BLaER1 treated with 17β-estradiol and CSF1 and Interleukin-3, amounts not matched to agents 10 nM and 100 nM (cell line): ENCODE measurements around the gene VEGFC.

Experiments used
- H3K27ac ChIP-seq, 11 experiments: shearing (Covaris generic); formaldehyde crosslinking; 2 replicates each; pipeline ENCODE4 v1.8.1; 2022
- H3K27me3 ChIP-seq, 11 experiments: shearing (Covaris generic); formaldehyde crosslinking; 2 replicates each; pipeline ENCODE4 v1.8.1; 2022
- H3K36me3 ChIP-seq, 11 experiments: shearing (Covaris generic); formaldehyde crosslinking; 2 replicates each; pipeline ENCODE4 v1.8.1; 2022
- H3K4me1 ChIP-seq, 10 experiments: shearing (Covaris generic); formaldehyde crosslinking; 2 replicates each; pipeline ENCODE4 v1.8.1; 2022
- H3K4me2 ChIP-seq, 11 experiments: shearing (Covaris generic); formaldehyde crosslinking; 2 replicates each; pipeline ENCODE4 v1.8.1; 2022
- H3K4me3 ChIP-seq, 10 experiments: shearing (Covaris generic); formaldehyde crosslinking; 2 replicates each; pipeline ENCODE4 v1.8.1; 2022
- H3K9ac ChIP-seq, 11 experiments: shearing (Covaris generic); formaldehyde crosslinking; 2 replicates each; pipeline ENCODE4 v1.8.1; 2022
- H3K9me3 ChIP-seq, 11 experiments: shearing (Covaris generic); formaldehyde crosslinking; replicated peaks in 1 of 11; 2 replicates each; pipeline ENCODE4 v1.8.1; 2022
- H4K20me1 ChIP-seq, 11 experiments: shearing (Covaris generic); formaldehyde crosslinking; 2 replicates each; pipeline ENCODE4 v1.8.1; 2022
- Cebpa-rat ChIP-seq, 11 experiments: shearing (Covaris generic); IDR thresholded peaks; 2 replicates each; pipeline ENCODE4 v1.8.1; 2022

VEGFC gene, protein sequence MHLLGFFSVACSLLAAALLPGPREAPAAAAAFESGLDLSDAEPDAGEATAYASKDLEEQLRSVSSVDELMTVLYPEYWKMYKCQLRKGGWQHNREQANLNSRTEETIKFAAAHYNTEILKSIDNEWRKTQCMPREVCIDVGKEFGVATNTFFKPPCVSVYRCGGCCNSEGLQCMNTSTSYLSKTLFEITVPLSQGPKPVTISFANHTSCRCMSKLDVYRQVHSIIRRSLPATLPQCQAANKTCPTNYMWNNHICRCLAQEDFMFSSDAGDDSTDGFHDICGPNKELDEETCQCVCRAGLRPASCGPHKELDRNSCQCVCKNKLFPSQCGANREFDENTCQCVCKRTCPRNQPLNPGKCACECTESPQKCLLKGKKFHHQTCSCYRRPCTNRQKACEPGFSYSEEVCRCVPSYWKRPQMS

GRCh38 chr4:176792326-176793059 is at the start of gene VEGFC:
Gene VEGFC, minus strand, starts transcription at chr4:176792922. Its CDS starts 611 bp downstream, at chr4:176792311.
- no peak for TF ChIP-seq Cebpa-rat (IDR thresholded peaks at IDR 0.05)
- Histone ChIP-seq H3K4me1 (peaks cover 0 to 4% (median 0%) of the 10 kb centered on the region in 10 experiments; a peak in 1 of 20 replicates), H3K9me3 (no peaks in the 10 kb centered on the region), H3K36me3 (no peaks in the 10 kb centered on the region), H3K4me3 (peak within 1 kb of the TSS; percentile 58 to 73 (median 64)), H3K4me2 (peak within 1 kb of the TSS; percentile 77 to 97 (median 88)), H3K9ac (peak within 1 kb of the TSS in 10 of 11 experiments; percentile 41 to 74 (median 58); a peak in 13 of 22 replicates), H3K27ac (no peak within 1 kb of the TSS), H4K20me1 (no peaks in the 10 kb centered on the region; a peak in 1 of 22 replicates), H3K27me3 (peaks cover 12 to 35% (median 27%) of the 10 kb centered on the region in 11 experiments)

- Histone ChIP-seq H3K4me2 (peak overlapping the region in 7 of 11 experiments; percentile 10 to 77 (median 70); a peak in 9 of 22 replicates), H3K27me3 (peaks cover 0 to 16% (median 0%) of the 10 kb centered on the region in 11 experiments; a peak in 2 of 22 replicates), H3K27ac (0 out of 22 replicates have a peak overlapping the region, but pooled peaks of 1 of the 11 experiments have one; percentile 12), H3K9me3 (peaks cover 13 to 34% (median 24%) of the 10 kb centered on the region in 11 experiments; a peak in 20 of 22 replicates), H3K4me1 (peaks cover 13 to 39% (median 25%) of the 10 kb centered on the region in 10 experiments), H4K20me1 (no peaks in the 10 kb centered on the region), H3K4me3 (no peak overlapping the region), H3K9ac (no peak overlapping the region), H3K36me3 (no peaks in the 10 kb centered on the region)
- TF ChIP-seq Cebpa-rat (IDR thresholded peaks at IDR 0.05) = no peak
Observed at GRCh38 chr4:176841711-176842112, 49.0 kb upstream of the VEGFC start.

DNA sequence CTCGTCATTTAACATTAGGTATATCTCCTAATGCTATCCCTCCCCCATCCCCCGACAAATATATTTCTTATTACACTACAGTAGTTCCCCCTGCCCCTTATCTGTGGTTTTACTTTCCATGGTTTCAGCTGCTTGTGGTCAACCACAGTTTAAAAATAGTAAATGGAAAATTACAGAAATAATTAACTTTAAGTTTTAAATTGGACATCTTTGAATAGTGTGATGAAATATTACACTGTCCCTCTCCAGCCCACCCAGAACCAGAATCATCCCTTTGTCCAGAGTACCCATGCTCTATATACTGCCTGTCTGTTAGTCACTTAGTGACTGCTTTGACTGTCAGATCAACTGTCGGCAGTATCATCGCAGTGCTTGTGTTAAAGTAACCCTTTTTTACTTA is 47.4 kb upstream of the VEGFC start:
- Histone ChIP-seq H3K27me3 (peaks cover 0 to 16% (median 0%) of the 10 kb centered on the region in 11 experiments; a peak in 2 of 22 replicates), H3K9ac (no peak overlapping the region), H4K20me1 (no peaks in the 10 kb centered on the region), H3K9me3 (peaks cover 1 to 22% (median 9%) of the 10 kb centered on the region in 11 experiments; a peak in 19 of 22 replicates), H3K4me2 (peak overlapping the region; percentile 32 to 78 (median 70); a peak in 21 of 22 replicates), H3K27ac (peak overlapping the region in 6 of 11 experiments; percentile 18 to 55 (median 42); a peak in 9 of 22 replicates), H3K36me3 (no peaks in the 10 kb centered on the region), H3K4me1 (peaks cover 13 to 39% (median 25%) of the 10 kb centered on the region in 10 experiments), H3K4me3 (0 out of 20 replicates have a peak overlapping the region, but pooled peaks of 1 of the 10 experiments have one; percentile 12)
- TF ChIP-seq Cebpa-rat (IDR thresholded peaks at IDR 0.05) = 0 out of 22 replicates have a peak, but pooled peaks of 1 of the 11 experiments have one; percentile 8

DNA sequence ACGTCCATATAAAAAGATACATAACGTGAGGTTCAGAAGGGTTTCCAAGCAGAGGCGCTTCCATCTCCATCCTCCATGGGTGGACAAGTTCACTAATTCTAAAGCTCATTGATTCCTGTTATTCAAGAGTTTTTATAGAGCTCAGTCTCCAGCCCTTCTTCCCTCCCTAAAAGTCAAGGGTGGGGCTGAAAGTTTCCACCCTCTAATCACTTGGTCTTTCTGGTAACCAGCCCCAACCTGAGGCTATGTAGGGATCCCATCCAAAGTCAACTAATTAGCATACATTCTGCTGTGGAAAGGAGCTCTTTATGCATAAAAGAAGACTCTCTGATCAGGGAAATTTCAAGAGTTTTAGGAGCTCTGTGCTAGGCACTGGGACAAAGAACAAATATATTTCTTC is 46.9 kb upstream of the VEGFC start:
- Histone ChIP-seq H3K27me3 (peaks cover 0 to 16% (median 0%) of the 10 kb centered on the region in 11 experiments; a peak in 2 of 22 replicates), H3K4me3 (0 out of 20 replicates have a peak overlapping the region, but pooled peaks of 1 of the 10 experiments have one; percentile 12), H3K9ac (no peak overlapping the region), H3K27ac (peak overlapping the region in 1 of 11 experiments; percentile 56; a peak in 1 of 22 replicates), H3K4me1 (peaks cover 13 to 39% (median 25%) of the 10 kb centered on the region in 10 experiments), H3K9me3 (peaks cover 0 to 17% (median 6%) of the 10 kb centered on the region in 11 experiments; a peak in 13 of 22 replicates), H3K36me3 (no peaks in the 10 kb centered on the region), H4K20me1 (no peaks in the 10 kb centered on the region), H3K4me2 (peak overlapping the region; percentile 32 to 78 (median 70); a peak in 20 of 22 replicates)
- no peak for TF ChIP-seq Cebpa-rat (IDR thresholded peaks at IDR 0.05)

DNA sequence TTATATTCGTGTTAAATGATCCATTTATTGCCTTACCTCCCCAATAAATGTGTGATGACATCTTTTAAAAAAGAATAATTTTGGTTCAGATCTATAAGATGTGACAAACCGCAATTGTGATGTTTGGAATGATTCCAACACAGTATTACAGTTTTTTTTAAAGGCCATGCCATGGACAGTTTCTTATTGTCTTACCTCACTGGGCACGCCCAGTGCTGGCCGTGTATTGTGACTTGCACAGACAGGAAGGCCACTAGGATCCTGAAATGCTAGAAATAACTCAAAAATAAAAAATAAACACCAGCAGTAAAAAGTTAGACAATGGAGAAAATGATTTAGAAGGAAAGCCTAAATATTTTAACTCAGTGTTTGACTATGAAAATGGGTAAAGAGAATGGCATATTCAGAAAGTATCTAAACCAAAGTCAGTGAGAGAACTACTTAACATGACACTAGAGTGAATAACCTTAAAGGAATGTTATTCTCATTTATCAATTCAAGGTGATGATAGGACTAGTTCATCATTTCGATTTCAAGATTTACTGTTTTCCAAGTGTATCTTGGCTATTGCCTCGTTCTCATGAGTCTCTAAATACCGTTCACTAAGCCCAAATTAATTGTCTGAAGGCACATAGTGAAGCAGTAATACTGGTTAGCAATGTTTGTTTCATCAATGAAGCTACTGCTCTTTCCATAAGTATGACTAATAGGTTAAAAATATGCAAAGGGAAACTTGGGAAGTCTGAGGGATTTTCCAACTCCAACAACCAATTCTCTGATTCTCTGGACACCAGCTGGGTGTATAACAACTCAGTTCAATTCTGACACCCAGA is 46.1 kb upstream of the VEGFC start:
- Histone ChIP-seq H3K36me3 (no peaks in the 10 kb centered on the region), H3K9me3 (peaks cover 0 to 15% (median 0%) of the 10 kb centered on the region in 11 experiments; a peak in 7 of 22 replicates), H3K4me2 (peak overlapping the region; percentile 32 to 78 (median 70); a peak in 18 of 22 replicates), H4K20me1 (no peaks in the 10 kb centered on the region), H3K9ac (no peak overlapping the region), H3K4me1 (peaks cover 13 to 39% (median 25%) of the 10 kb centered on the region in 10 experiments), H3K4me3 (no peak overlapping the region), H3K27ac (no peak overlapping the region), H3K27me3 (peaks cover 0 to 16% (median 0%) of the 10 kb centered on the region in 11 experiments; a peak in 2 of 22 replicates)
- no peak for TF ChIP-seq Cebpa-rat (IDR thresholded peaks at IDR 0.05)

DNA sequence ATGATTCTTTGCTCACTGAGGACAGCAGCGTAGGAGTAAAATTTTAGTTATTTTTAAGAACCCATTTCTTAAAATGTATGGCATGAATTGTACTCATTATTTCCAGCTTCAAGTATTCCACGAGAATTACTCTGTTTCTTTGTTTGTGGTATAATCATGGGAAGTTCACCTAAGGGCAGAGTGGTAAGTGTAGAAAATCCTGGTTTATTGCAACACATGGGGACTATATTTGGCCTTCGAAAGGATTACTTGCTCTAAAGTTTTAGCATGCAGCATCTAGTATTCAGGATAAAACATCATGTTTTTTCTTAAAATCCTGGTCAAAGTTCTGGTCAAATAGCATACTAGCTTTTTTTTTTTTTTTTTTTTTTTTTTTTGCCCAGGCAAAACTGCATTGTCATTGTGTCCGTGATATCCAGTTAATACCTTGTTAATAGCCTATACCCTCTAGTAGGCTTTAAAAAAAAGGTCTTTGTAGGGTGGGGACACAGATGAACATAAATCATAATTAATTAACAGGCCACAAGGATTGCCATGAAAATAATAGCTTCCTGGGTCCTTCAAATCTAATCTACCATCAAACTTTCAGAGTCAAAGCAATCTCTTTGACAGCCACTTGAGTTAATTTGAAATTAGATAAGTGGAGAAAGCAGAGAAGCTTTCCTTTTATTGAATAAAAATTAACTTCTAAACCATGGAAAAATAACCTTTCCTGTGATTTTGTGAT is 44.6 kb upstream of the VEGFC start:
- H3K9ac ChIP-seq = no peak overlapping the region
- H3K9me3 ChIP-seq = peaks cover 0 to 15% (median 0%) of the 10 kb centered on the region in 11 experiments; a peak in 7 of 22 replicates
- peaks cover 0 to 16% (median 0%) of the 10 kb centered on the region in 11 experiments; a peak in 2 of 22 replicates for H3K27me3 ChIP-seq
- H3K4me2 ChIP-seq = no peak overlapping the region
- no peak overlapping the region for H3K4me3 ChIP-seq
- H3K27ac ChIP-seq = no peak overlapping the region; a peak in 1 of 22 replicates
- TF ChIP-seq Cebpa-rat (IDR thresholded peaks at IDR 0.05) = no peak
- peaks cover 13 to 46% (median 27%) of the 10 kb centered on the region in 10 experiments for H3K4me1 ChIP-seq
- no peaks in the 10 kb centered on the region for H3K36me3 ChIP-seq
- H4K20me1 ChIP-seq = no peaks in the 10 kb centered on the region

GRCh38 chr4:176834531-176834930 is 41.8 kb upstream of the VEGFC start:
- H3K36me3 ChIP-seq = no peaks in the 10 kb centered on the region
- H3K4me3 ChIP-seq = no peak overlapping the region
- H3K4me1 ChIP-seq = peaks cover under 1 to 22% (median 9%) of the 10 kb centered on the region in 10 experiments; a peak in 18 of 20 replicates
- no peak overlapping the region for H3K4me2 ChIP-seq
- peaks cover 0 to 7% (median 0%) of the 10 kb centered on the region in 11 experiments; a peak in 2 of 22 replicates for H3K27me3 ChIP-seq
- no peaks in the 10 kb centered on the region for H4K20me1 ChIP-seq
- H3K9ac ChIP-seq = no peak overlapping the region
- TF ChIP-seq Cebpa-rat (IDR thresholded peaks at IDR 0.05) = no peak
- no peak overlapping the region for H3K27ac ChIP-seq
- peaks cover 0 to 13% (median 0%) of the 10 kb centered on the region in 11 experiments; a peak in 7 of 22 replicates for H3K9me3 ChIP-seq
